ENCODE results near the gene CARS1. TPM values are rescaled to one million over a fixed set of nuclear protein-coding genes. Genes with fewer than 3 reads are reported as not detected.

Gene CARS1
- total RNA-seq, 3 donors from 2014 or later: 40.9 to 61.0 (median 43.3) TPM

GRCh38 chr11:3022982-3023381 is 34.2 kb downstream of the CARS1 start:
- no peak for TF ChIP-seq CTCF (IDR thresholded peaks at IDR 0.05)
- DNase-seq (no peak), ATAC-seq (no peak)
- Histone ChIP-seq H3K9me3 (no peaks in the 10 kb centered on the region), H3K4me1 (ENCODE audit: low read depth) (no peaks in the 10 kb centered on the region), H3K4me3 (no peak overlapping the region), H3K36me3 (ENCODE audit: low read depth) (peaks cover 7% of the 10 kb centered on the region)
- intact Hi-C loops (cut with DNase I, micrococcal nuclease): no loop called here

- Histone ChIP-seq H3K4me3 (no peak overlapping the region), H3K9me3 (no peaks in the 10 kb centered on the region), H3K4me1 (ENCODE audit: low read depth) (no peaks in the 10 kb centered on the region), H3K36me3 (ENCODE audit: low read depth) (peaks cover 7% of the 10 kb centered on the region)
- no peak for DNase-seq
- peak; percentile 11 for ATAC-seq
- no peak for TF ChIP-seq CTCF (IDR thresholded peaks at IDR 0.05)
- intact Hi-C loops (cut with DNase I, micrococcal nuclease): no loop called here
Observed at GRCh38 chr11:3022300-3022967, 34.8 kb downstream of the CARS1 start.

- DNase-seq (peak in 2 of 3 donors; percentile 58 to 69), ATAC-seq (peak; percentile 90)
- intact Hi-C loops (cut with DNase I, micrococcal nuclease): no loop called here
- no peak overlapping the region for H3K4me3 ChIP-seq
- H3K4me1 ChIP-seq (ENCODE audit: low read depth): no peaks in the 10 kb centered on the region
- peaks cover 12% of the 10 kb centered on the region for H3K36me3 ChIP-seq (ENCODE audit: low read depth)
- peak; percentile 29 for TF ChIP-seq CTCF (IDR thresholded peaks at IDR 0.05)
- H3K9me3 ChIP-seq: no peaks in the 10 kb centered on the region
Observed at GRCh38 chr11:3021125-3021524, 36.1 kb downstream of the CARS1 start.

- no peak for ATAC-seq
- intact Hi-C loops (cut with DNase I, micrococcal nuclease): no loop called here
Observed at GRCh38 chr11:3020011-3020410, 37.2 kb downstream of the CARS1 start.

GRCh38 chr11:3018596-3018995 is 38.6 kb downstream of the CARS1 start:
- no peak overlapping the region for H3K4me3 ChIP-seq
- DNase-seq (no peak), ATAC-seq (no peak)
- no peaks in the 10 kb centered on the region for H3K9me3 ChIP-seq
- TF ChIP-seq CTCF (IDR thresholded peaks at IDR 0.05): no peak
- H3K4me1 ChIP-seq (ENCODE audit: low read depth): no peaks in the 10 kb centered on the region
- intact Hi-C loops (cut with DNase I, micrococcal nuclease): no loop called here
- peaks cover 15% of the 10 kb centered on the region for H3K36me3 ChIP-seq (ENCODE audit: low read depth)

More at GRCh38 chr11:3020011-3020410, 37.2 kb downstream of the CARS1 start:
- H3K4me1 ChIP-seq (ENCODE audit: low read depth): no peaks in the 10 kb centered on the region
- H3K9me3 ChIP-seq: no peaks in the 10 kb centered on the region
- no peak for TF ChIP-seq CTCF (IDR thresholded peaks at IDR 0.05)
- DNase-seq: no peak
- H3K4me3 ChIP-seq: no peak overlapping the region
- H3K36me3 ChIP-seq (ENCODE audit: low read depth): peaks cover 15% of the 10 kb centered on the region

All from mucosa of descending colon (tissue), 3 donors.